Measurements from ENCODE around the gene DNAH8. TPM values are rescaled to one million over a fixed set of nuclear protein-coding genes. Genes with fewer than 3 reads are reported as not detected.
A peak's percentile ranks its signal among the peaks of the same experiment; 100 is the strongest.
"Not testable (repeated sequence)": the region's sequence is repeated elsewhere in the genome, so short reads cannot be mapped to it uniquely, and the experiment has no call there.

DNAH8 gene
- total RNA-seq, 1 donor from 2014 or later = 0.05 TPM

GRCh38 chr6:38882157-38882556, 167.0 kb downstream of the DNAH8 start:
- no peak for DNase-seq (ENCODE audit: low read depth)

GRCh38 chr6:38897507-38897906, 182.4 kb downstream of the DNAH8 start:
- no peak for DNase-seq (ENCODE audit: low read depth)

GRCh38 chr6:38901802-38902522, 186.9 kb downstream of the DNAH8 start:
- DNase-seq (ENCODE audit: low read depth) = no peak

GRCh38 chr6:38906582-38906981, 191.5 kb downstream of the DNAH8 start:
- no peak for DNase-seq (ENCODE audit: low read depth)

- no peak for DNase-seq (ENCODE audit: low read depth)
Observed at GRCh38 chr6:38907264-38907663, 192.2 kb downstream of the DNAH8 start.

GRCh38 chr6:38909015-38909730, 194.1 kb downstream of the DNAH8 start:
- peak; percentile 82 for DNase-seq (ENCODE audit: low read depth)

- DNase-seq (ENCODE audit: low read depth) = no peak
Observed at GRCh38 chr6:38910207-38910606, 195.1 kb downstream of the DNAH8 start.

GRCh38 chr6:38912378-38912777, 197.3 kb downstream of the DNAH8 start:
- DNase-seq (ENCODE audit: low read depth) = no peak

- peak; percentile 70 for DNase-seq (ENCODE audit: low read depth)
Observed at GRCh38 chr6:38915205-38915925, 200.3 kb downstream of the DNAH8 start.

- DNase-seq (ENCODE audit: low read depth) = not testable (repeated sequence)
Observed at GRCh38 chr6:38921540-38921939, 206.4 kb downstream of the DNAH8 start.

- no peak for DNase-seq (ENCODE audit: low read depth)
Observed at GRCh38 chr6:38924791-38925509, 209.8 kb downstream of the DNAH8 start.

- DNase-seq (ENCODE audit: low read depth) = no peak
Observed at GRCh38 chr6:38929560-38929959, 214.4 kb downstream of the DNAH8 start.

GRCh38 chr6:38933426-38933825, 218.3 kb downstream of the DNAH8 start:
- peak; percentile 57 for DNase-seq (ENCODE audit: low read depth)

- DNase-seq (ENCODE audit: low read depth) = peak; percentile 12
Observed at GRCh38 chr6:38935051-38935450, 219.9 kb downstream of the DNAH8 start.

- DNase-seq (ENCODE audit: low read depth) = no peak
Observed at GRCh38 chr6:38937839-38938613, 222.9 kb downstream of the DNAH8 start.

- no peak for DNase-seq (ENCODE audit: low read depth)
Observed at GRCh38 chr6:38938741-38939140, 223.6 kb downstream of the DNAH8 start.

GRCh38 chr6:38942442-38942841, 227.3 kb downstream of the DNAH8 start:
- no peak for DNase-seq (ENCODE audit: low read depth)

- no peak for DNase-seq (ENCODE audit: low read depth)
Observed at GRCh38 chr6:38942965-38943364, 227.9 kb downstream of the DNAH8 start.

GRCh38 chr6:38943964-38944363, 228.9 kb downstream of the DNAH8 start:
- DNase-seq (ENCODE audit: low read depth) = no peak

GRCh38 chr6:38944655-38945279, 229.7 kb downstream of the DNAH8 start:
- no peak for DNase-seq (ENCODE audit: low read depth)
